Endometrial microvascular endothelial cells (primary cell): ENCODE measurements around the gene CCS. TPM values are rescaled to one million over a fixed set of nuclear protein-coding genes. Genes with fewer than 3 reads are reported as not detected.
"Not testable (repeated sequence)": the region's sequence is repeated elsewhere in the genome, so short reads cannot be mapped to it uniquely, and the experiment has no call there.

Experiments
- in situ Hi-C: cut with HindIII; loops from 2 replicates; pipeline ENCODE4 v1.10.0; 2017; ENCODE audit warnings: low sequenced_read_pairs, low pct_unique_long_range_greater_than_20kb; ENCODE audit errors: inconsistent ontology term
- total RNA-seq: library from RNA; depleted of rRNA; stranded (reverse); fragments of >200 nt; gene quantifications from one replicate; pipeline ENCODE4 v1.2.3, GENCODE V29; 2015; ENCODE audit errors: inconsistent ontology term

Gene CCS
- total RNA-seq, 1 donor from 2014 or later, result 27.9 TPM

- in situ Hi-C loops, result no loop called here
Measured at GRCh38 chr11:66559866-66560676, 32.9 kb upstream of the CCS start.

- in situ Hi-C loops, result no loop called here
Measured at GRCh38 chr11:66561178-66561974, 31.6 kb upstream of the CCS start.

GRCh38 chr11:66561975-66562248 lies 31.1 kb upstream of the CCS start:
- in situ Hi-C loops, result no loop called here

GRCh38 chr11:66562275-66562674 lies 30.7 kb upstream of the CCS start:
- in situ Hi-C loops, result no loop called here

GRCh38 chr11:66562907-66563583 lies 29.9 kb upstream of the CCS start:
- in situ Hi-C loops, result no loop called here

- in situ Hi-C loops, result no loop called here
Measured at GRCh38 chr11:66563832-66564231, 29.2 kb upstream of the CCS start.

- in situ Hi-C loops, result no loop called here
Measured at GRCh38 chr11:66564538-66564937, 28.4 kb upstream of the CCS start.

- in situ Hi-C loops, result no loop called here
Measured at GRCh38 chr11:66564984-66565383, 28.0 kb upstream of the CCS start.

GRCh38 chr11:66566221-66566620 lies 26.8 kb upstream of the CCS start:
- in situ Hi-C loops, result no loop called here

- in situ Hi-C loops, result no loop called here
Measured at GRCh38 chr11:66567787-66568123, 25.2 kb upstream of the CCS start.

- in situ Hi-C loops, result no loop called here
Measured at GRCh38 chr11:66568124-66568916, 24.7 kb upstream of the CCS start, which contains the start of gene CTSF. Gene CTSF (minus strand): TSS chr11:66568606. CDS start chr11:66568486, 120 bp downstream.

GRCh38 chr11:66569076-66569475 lies 23.9 kb upstream of the CCS start:
- in situ Hi-C loops, result no loop called here

GRCh38 chr11:66570079-66570849 lies 22.7 kb upstream of the CCS start:
- in situ Hi-C loops, result no loop called here

GRCh38 chr11:66570850-66571180 lies 22.2 kb upstream of the CCS start:
- in situ Hi-C loops, result no loop called here

GRCh38 chr11:66579017-66579606 lies 13.9 kb upstream of the CCS start:
- in situ Hi-C loops, result no loop called here

GRCh38 chr11:66580803-66581202 lies 12.2 kb upstream of the CCS start:
- in situ Hi-C loops, result no loop called here

GRCh38 chr11:66581261-66581660 lies 11.7 kb upstream of the CCS start:
- in situ Hi-C loops, result no loop called here

- in situ Hi-C loops, result not testable (repeated sequence)
Measured at GRCh38 chr11:66582565-66583147, 10.3 kb upstream of the CCS start.
